Activated CD4-positive, alpha-beta T cell treated with anti-CD3 and anti-CD28 coated beads for 1 hour (primary cell): Measurements from ENCODE around the gene PGS1.

Experiments used
- DNase-seq: peaks from one replicate; pipeline ENCODE4 v3.0.0-alpha.2; 2020

The PGS1 gene

DNA sequence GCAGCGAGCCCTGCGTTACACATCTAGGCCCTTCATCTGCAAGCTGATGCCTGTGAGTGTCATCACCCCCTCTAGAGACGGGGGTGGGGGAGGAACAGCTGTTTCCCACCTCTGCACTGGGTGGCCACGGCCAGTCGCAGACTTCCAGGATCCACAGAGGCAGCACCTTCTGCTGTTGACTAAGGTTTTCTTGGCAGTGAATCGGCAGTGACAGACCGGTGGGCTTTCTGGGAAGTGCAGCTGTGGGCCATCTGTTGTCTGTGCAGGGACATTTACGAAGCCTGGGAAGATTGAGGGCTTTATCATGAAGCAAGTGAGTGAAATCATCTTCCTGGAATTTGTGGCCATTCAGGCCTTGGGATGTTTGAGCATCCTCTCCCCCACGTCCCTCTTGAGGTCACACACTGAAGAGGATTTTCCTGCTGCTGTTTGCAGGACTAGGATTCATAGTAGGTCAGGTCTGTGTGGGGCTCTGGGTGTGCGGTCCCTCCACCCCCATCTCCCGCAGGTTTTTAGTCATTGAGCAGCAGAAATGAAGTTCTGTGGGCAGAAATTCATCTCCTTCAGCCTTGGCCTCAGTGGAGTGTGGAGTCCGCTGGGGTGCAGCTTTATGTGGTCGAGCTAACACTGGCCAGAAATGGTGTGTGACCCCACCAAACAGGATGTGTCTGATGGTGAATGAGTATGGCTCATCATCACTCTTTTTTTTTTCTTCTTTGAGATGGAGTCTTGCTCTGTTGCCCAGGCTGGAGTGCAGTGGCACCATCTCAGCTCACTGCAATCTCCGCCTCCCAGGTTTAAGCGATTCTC lies 12.0 kb downstream of the PGS1 start:
- DNase-seq, result no peak

DNA sequence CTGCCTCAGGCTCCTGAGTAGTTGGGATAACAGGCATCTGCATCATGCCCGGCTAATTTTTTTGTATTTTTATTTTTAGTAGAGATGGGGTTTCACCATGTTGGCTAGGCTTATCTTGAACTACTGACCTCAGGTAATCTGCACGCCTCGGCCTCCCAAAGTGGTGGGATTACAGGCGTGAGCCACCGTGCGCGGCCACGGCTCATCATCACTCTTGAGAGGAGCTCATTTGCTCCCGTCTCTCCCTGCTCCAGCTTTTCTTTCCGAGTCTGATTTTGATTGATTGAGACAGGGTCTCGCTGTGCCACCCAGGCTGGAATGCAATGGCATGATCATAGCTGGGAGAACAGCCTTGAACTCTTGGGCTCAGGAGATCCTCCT lies 12.6 kb downstream of the PGS1 start:
- no peak for DNase-seq

DNA sequence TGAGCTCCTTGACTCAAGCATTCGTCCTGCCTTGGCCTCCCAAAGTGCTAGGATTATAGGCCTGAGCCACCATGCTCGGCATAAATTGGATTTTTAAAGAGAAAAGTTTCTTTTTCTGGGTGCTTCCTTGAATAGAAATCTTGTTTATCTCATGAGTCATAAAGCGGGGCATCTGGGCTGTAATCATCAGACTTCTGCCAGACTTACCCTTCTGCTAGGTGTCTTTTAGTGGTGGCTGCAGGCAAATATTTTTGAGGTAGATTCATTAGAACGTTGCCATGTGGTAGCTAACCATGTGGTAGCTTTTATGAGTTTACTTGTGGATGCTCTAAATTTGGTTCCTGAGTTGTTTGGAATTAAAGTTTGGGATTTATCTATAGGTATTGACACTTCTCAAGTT lies 13.4 kb downstream of the PGS1 start:
- no peak for DNase-seq

GRCh38 chr17:78392295-78392694 lies 13.8 kb downstream of the PGS1 start:
- DNase-seq, result no peak

DNA sequence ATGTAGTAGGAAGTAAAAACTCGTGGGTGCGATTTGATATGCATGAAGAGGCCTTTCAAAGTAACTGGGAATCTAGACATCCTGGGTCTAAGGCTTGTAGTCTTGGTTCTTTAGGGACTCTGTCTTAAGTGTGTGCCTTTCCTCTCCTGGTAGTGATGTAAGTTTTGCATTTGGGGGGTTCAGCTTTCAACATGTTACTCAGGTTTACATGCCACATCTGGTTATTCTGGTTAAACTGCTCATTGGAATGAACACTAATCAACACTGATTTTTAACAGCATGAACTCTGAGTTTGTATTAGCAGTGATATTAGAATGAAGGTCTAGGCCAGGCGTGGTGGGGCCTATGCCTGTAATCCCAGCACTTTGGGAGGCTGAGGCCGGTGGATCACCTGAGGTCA lies 15.1 kb downstream of the PGS1 start:
- DNase-seq, result no peak

DNA sequence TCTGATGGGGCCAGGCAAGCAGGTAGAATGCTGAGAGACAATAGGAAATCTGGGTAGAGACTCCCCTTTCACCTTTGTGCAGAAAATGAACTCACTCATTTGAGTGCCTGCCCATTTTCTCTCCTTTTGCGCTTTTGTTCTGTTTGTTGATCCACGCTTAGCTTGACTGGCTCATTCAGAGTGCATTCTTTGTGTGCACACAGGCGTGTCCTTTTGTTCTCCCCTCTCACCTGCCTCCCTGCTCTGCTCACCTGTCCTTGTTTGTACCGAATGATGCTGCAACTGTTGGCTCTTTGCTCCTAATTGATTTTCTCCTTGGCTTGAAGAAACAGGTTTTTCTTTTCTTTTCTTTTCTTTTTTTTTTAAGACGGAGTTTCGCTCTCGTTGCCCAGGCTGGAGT lies 15.8 kb downstream of the PGS1 start:
- DNase-seq, result no peak

DNA sequence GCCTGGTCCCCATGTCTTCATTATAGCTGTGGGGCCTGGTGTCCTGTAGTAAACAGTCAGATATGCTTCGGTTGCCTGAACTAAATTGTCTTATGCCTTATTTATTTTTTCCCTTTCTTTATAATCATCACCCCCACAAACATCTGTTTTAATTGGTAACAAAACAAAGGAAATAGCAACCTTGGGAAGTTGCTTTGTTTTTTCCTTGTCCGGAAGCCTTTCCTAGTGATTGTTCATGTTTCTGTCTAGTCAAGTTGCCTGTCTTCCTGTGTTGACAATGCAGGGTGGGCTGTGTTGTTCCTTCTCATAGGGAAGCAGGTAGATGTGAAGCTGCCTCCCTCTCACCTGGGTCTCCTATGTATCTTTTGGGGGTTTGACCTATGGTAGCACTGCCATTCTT lies 16.7 kb downstream of the PGS1 start:
- DNase-seq, result no peak

GRCh38 chr17:78396441-78397337 lies 18.2 kb downstream of the PGS1 start:
- no peak for DNase-seq

DNA sequence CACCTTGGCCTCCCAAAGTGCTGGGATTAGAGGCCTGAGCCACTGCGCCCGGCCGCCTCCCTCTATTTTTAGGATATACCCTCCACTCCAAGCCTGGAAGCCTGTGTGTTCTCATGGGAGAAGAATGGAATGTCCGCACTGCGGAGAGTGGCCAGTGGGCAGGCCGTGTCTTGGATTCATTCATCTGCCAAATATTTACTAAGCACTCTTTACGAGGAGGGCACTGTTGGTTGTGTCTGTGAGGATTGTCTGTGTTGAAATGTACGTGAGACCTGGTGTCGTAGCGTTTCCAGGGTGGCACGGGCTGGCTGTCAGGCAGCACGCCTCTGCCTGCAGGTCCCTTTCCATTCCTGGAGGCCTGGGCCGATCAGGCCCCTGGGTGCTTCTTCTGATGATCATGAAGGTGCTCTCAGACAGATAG lies 19.2 kb downstream of the PGS1 start:
- DNase-seq, result no peak

GRCh38 chr17:78398390-78398789 lies 19.9 kb downstream of the PGS1 start:
- no peak for DNase-seq

DNA sequence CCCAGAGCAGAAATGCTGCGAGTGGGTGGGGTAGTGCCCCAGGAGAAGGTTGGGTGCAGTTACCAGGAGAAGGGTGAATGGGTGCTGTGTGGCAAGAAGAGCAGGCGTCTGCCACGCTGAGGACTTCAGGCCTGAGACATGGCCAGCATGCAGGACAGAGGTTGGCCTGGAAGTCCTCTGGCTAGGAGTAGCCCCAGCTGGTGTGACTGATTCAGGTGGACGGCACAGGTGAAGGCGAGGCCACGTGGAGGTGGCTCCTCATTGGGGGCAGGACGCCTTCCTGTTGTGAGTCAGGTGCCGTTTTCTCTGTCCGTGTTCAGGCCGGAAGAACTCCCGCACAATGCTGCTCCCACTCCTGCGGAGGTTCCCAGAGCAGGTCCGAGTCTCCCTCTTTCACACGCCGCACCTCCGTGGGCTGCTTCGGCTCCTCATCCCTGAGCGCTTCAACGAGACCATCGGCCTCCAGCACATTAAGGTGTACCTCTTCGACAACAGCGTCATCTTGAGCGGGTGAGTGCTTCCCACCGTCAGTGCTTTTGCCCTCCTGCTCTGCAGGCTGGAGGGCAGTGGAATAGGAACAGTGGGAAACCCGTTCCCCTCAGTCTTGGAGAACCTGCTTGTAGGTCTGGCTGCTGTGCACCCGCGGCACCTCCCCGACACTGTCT lies 20.7 kb downstream of the PGS1 start:
- DNase-seq, result no peak

DNA sequence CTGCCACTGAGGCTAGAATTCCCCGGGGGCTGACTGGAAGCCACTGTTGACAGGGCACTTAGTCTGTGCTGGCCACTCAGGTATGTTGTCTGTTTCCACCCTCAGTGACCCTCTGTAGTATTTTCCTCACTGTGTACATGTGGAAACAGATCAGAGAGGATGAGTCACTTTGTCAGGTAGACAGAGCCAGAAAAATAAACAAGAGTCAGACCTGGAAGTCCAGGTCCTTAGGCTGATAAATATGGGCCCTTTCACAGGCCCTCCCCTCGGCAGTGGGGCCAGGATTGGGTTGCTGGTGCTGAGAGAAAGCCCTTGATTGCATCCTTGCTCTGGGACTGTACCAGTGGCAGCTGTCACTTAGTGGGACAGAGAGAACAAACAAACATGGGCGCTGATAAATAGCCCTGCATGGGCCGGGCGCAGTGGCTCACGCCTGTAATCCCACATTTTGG lies 21.3 kb downstream of the PGS1 start:
- DNase-seq, result no peak

DNA sequence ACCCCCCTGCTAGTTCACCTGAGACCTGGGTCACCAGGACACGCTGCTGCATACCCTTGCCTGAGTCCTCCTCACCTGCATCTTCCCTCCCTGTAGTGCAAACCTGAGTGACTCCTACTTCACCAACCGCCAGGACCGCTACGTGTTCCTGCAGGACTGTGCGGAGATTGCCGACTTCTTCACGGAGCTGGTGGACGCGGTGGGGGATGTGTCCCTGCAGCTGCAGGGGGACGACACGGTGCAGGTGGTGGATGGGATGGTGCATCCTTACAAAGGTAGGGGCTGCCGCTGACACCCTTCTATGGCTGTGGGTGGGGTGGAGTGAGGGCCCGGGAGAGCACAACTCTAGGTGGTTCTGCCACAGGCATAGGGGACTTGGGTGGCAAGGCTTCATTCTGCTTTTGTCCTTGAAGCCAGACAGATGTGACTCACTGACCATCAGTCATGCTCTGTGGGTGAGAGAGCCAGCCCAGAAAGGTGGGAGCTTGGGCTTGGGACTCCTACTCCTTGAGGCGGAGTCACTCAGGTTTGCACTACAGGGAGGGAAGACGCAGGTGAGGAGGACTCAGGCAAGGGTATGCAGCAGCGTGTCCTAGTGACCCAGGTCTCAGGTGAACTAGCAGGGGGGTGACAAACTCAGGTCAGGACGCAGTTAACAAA lies 22.3 kb downstream of the PGS1 start:
- DNase-seq, result no peak

DNA sequence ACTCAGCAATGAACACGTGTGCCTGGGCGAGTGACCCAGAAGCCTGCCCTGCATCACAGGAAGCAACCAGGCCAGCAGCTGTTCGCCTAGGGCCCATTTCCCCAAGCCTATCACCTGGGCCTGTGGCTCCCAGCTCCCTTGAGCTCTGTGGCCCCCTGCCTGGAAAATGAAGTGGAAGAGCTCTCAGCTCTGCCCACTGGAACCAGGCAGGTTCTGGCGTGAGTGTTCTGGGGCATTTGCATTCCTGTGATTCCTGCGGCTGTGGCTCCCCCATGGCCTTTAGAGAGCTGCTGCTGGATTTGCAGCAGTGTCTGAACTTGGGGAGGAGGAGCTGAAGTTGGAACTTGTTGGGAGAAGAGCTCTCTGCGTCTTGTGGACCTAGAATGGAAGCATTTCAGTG lies 22.8 kb downstream of the PGS1 start:
- no peak for DNase-seq

GRCh38 chr17:78401891-78402290 lies 23.4 kb downstream of the PGS1 start:
- DNase-seq, result no peak

DNA sequence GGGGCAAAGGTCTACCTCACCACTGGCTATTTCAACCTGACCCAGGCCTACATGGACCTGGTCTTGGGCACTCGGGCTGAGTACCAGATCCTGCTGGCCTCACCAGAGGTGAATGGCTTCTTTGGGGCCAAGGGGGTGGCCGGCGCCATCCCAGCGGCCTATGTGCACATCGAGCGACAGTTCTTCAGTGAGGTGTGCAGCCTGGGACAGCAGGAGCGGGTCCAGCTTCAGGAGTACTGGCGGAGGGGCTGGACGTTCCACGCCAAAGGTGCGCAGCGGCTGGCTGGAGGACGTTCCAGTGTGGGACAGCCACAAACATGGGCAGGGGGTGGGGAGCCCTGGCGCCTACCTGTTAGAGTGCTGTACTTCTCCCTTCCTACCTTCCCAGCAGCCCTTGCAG lies 25.4 kb downstream of the PGS1 start:
- no peak for DNase-seq

DNA sequence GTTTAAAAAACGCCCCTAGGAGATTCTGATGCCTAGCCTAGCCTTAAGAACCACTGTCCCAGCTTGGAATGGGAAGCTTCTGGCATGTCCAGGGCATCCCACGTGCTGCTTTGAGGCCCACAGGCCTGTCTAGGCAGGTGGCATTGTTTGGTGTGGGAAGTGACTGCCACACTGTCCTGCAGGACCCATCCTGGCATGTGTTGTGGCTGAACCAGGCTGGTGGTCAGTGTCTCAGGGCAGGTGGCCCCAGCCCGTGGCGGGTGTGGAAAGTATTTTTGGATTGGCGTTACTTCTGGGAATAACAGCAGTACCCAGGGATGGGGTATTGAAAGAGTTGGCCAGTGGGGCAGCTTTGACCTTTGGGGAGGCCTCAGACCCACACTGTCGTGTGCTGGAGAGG lies 27.9 kb downstream of the PGS1 start:
- DNase-seq, result no peak

GRCh38 chr17:78406920-78407319 lies 28.5 kb downstream of the PGS1 start:
- DNase-seq, result no peak

DNA sequence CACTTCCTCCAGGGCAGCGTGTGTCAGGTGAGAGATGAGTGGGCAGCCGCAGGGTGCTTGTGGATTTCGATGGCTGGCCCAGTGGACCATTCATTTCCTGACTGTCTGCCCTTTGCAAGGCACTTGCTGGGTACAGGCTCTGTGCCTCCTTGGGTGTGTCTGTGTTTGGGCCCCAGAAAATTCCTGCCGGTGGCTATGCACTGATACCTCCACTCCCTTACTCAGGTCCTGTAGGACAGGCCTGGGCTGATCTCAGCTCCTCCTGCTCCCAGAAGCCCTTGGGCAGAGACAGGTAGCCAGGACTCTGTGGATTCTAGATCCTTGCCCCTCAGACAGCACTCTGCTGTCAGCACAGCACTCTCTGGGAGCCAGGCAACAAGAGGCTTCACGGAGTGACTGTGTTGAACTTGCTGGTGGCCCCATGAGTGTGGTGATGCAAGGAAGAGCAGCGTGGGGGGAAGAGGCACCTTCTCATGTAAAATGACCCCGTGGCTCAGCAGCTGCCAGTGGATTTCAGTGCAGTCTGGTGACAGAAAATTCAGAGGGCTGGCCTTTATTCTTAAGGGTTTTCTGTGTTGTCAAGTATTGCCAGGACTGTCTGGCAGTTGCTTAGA lies 29.0 kb downstream of the PGS1 start:
- no peak for DNase-seq

DNA sequence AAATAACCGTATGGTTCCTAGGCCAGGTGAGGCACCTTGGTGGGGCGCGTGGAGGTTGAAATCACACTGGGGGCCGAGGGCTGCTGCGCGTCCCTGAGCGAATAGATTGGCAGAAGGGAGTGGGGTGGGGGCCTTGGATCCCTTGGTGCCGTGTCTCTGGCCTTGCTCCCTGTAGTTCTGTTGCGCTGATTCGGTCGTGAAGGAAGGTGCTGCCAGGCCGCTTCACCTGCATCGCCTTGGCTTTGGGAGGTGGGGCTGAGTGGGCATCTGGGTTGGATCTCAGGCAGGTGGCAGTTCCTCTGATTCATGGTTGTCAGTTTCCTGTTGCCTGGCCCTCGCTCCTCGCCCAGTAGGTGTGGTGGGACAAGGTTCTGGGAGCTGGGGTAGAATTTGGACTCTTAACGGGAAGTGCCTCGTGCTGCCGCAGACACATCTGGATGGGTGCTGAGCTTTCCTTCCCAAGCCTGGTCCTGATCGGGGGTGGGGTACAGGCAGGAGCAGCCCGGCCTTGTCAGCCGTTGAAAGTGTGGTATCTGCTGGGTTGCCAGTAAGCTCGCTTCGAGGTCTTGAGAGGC lies 30.1 kb downstream of the PGS1 start:
- no peak for DNase-seq

DNA sequence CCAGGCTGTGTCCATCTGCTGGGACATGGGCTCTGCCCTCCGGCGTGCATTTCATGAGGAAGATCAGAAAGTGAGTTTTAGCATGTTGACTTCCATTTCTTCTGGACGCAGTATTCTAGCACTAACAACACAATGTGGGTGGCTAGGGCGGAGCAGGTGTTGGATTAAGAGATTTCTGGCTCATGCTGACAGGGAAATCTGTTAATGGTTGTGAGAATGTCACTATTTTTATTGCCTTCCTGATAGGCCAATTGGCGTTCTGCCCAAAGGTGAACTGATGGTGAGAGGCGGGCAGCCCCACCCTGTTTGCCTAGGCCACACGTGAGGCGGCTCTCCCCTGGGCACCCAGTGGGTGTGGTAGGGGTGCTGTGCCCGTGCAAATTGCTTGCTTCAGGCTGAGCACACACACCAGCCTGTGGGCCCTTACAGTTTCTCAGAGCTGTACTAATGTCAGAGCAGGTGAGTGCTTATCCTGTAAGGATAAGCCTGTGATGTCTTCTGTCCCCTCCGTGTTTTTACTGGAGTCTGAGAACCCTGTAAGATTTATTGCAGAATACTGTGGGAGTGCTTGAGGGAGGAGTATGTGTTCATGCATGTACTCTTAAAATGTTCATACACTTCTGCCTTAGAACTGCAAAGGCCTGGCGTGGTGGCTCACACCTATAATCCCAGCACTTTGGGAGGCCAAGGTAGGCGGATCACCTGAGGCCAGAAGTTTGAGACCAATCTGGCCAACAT lies 30.9 kb downstream of the PGS1 start:
- DNase-seq, result no peak
